Measurements from ENCODE around the gene TMEM213. TPM values are rescaled to one million over a fixed set of nuclear protein-coding genes. Genes with fewer than 3 reads are reported as not detected.

The TMEM213 gene
- total and polyA plus RNA-seq, 2 of the 8 experiments (the other 6 are each of a cell fraction or from before 2014, with no cell fraction given) = 0.21 to 0.67 TPM

- TF ChIP-seq POU5F1 (IDR thresholded peaks at IDR 0.05; ENCODE audit: low read depth, low read length) (no peak), KDM1A (IDR thresholded peaks at IDR 0.05; ENCODE audit: borderline replicate concordance, low read length) (no peak), RXRA (IDR thresholded peaks at IDR 0.05; ENCODE audit: insufficient read depth, low read depth, low read length) (no peak), EP300 (IDR thresholded peaks at IDR 0.05; ENCODE audit: borderline replicate concordance in 1 of 2, low read depth in 2 of 2, low read length in 2 of 2) (no peak), SIX5 (IDR thresholded peaks at IDR 0.05; ENCODE audit: low read depth, low read length) (no peak), GABPA (IDR thresholded peaks at IDR 0.05; ENCODE audit: borderline replicate concordance, insufficient read depth, low read length) (no peak), RFX5 (IDR thresholded peaks at IDR 0.05; ENCODE audit: borderline replicate concordance, low read depth, low read length) (no peak), SP2 (IDR thresholded peaks at IDR 0.05; ENCODE audit: low read length) (no peak), KDM5A (IDR thresholded peaks at IDR 0.05; ENCODE audit: low read length) (no peak), CBX8 (IDR thresholded peaks at IDR 0.05; ENCODE audit: borderline replicate concordance, low read depth, low read length) (no peak), CHD7 (IDR thresholded peaks at IDR 0.05; ENCODE audit: insufficient replicate concordance, low read length) (no peak)
These were observed 21.5 kb upstream of the TMEM213 start (continued) for GRCh38 chr7:138776166-138776833.

Data from H1 (cell line).